ENCODE data around the gene MED15.

- TF ChIP-seq MXI1 (IDR thresholded peaks at IDR 0.05; ENCODE audit: borderline replicate concordance, low read depth, low read length) (no peak), RCOR1 (IDR thresholded peaks at IDR 0.05; ENCODE audit: insufficient replicate concordance, low read length) (no peak), POLR2A (IDR thresholded peaks at IDR 0.05; ENCODE audit: low read depth, low read length) (no peak), CTCF (conservative IDR thresholded peaks at IDR 0.05; ENCODE audit: low read depth, low read length) (no peak), RAD21 (IDR thresholded peaks at IDR 0.05; ENCODE audit: low read length) (no peak)
These were observed 42.3 kb upstream of the MED15 start for GRCh38 chr22:20464912-20465758.

Measured in IMR-90 (cell line).